ENCODE results near the gene C1orf159.

The C1orf159 gene

GRCh38 chr1:1162597-1163537 is 47.0 kb upstream of the C1orf159 start:
- no peak overlapping the region for H3K4me3 ChIP-seq
- no peaks in the 10 kb centered on the region for H3K36me3 ChIP-seq
- no peak for DNase-seq
- TF ChIP-seq, protein P1, sequence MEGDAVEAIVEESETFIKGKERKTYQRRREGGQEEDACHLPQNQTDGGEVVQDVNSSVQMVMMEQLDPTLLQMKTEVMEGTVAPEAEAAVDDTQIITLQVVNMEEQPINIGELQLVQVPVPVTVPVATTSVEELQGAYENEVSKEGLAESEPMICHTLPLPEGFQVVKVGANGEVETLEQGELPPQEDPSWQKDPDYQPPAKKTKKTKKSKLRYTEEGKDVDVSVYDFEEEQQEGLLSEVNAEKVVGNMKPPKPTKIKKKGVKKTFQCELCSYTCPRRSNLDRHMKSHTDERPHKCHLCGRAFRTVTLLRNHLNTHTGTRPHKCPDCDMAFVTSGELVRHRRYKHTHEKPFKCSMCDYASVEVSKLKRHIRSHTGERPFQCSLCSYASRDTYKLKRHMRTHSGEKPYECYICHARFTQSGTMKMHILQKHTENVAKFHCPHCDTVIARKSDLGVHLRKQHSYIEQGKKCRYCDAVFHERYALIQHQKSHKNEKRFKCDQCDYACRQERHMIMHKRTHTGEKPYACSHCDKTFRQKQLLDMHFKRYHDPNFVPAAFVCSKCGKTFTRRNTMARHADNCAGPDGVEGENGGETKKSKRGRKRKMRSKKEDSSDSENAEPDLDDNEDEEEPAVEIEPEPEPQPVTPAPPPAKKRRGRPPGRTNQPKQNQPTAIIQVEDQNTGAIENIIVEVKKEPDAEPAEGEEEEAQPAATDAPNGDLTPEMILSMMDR (IDR thresholded peaks at IDR 0.05), result no peak
- H3K27me3 ChIP-seq, result peaks cover 3 to 64% of the 10 kb centered on the region in 2 donors
- no peaks in the 10 kb centered on the region for H3K9me3 ChIP-seq
- peaks cover 0 to 14% (median 8%) of the 10 kb centered on the region in 4 donors for H3K4me1 ChIP-seq
- intact Hi-C loops (cut with DNase I; ENCODE audit: low total_unique reads), result no loop called here
- no peak overlapping the region for H3K27ac ChIP-seq

- Histone ChIP-seq H3K27ac (no peak overlapping the region), H3K9me3 (no peaks in the 10 kb centered on the region), H3K36me3 (no peaks in the 10 kb centered on the region), H3K27me3 (peaks cover 3 to 52% of the 10 kb centered on the region in 2 donors), H3K4me1 (peaks cover 0 to 17% (median 8%) of the 10 kb centered on the region in 4 donors), H3K4me3 (no peak overlapping the region)
- intact Hi-C loops (cut with DNase I; ENCODE audit: low total_unique reads), result no loop called here
- TF ChIP-seq, protein P1 (IDR thresholded peaks at IDR 0.05), result no peak
- no peak for DNase-seq
Measured at GRCh38 chr1:1161683-1162079, 45.8 kb upstream of the C1orf159 start.

DNA sequence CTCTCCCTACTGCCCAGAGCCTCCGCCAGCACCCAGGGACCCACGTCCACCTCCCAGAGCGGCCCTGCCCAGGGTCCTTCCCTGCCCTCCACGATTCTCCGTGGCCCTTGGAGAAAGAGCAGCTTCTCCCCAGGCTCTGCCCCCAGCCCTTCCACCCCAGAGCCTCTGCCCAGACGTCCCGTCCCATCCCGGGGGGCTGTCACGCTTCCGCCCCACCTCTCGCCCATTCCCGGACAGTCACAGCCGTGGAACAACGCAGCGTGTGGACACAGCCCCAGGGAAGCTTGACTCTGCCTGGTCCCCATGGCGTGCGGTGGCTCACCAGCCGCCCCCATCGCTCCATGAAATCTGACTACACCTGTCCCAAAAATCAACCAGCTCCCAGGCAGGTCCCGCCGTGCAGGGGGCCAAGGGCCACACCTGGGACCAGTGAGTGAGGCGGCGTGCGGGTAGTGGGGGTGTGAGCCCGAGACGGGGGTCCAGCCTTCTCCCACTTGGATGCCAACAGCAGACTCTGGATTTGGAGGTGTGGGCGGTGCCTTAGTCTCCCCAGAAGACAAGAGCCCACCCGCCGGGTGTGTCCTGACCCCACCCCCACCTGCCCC is 45.3 kb upstream of the C1orf159 start:
- no peak for DNase-seq
- Histone ChIP-seq H3K36me3 (no peaks in the 10 kb centered on the region), H3K4me3 (no peak overlapping the region), H3K27ac (no peak overlapping the region), H3K27me3 (peaks cover 3 to 47% of the 10 kb centered on the region in 2 donors), H3K4me1 (peaks cover 0 to 17% (median 8%) of the 10 kb centered on the region in 4 donors), H3K9me3 (no peaks in the 10 kb centered on the region)
- intact Hi-C loops (cut with DNase I; ENCODE audit: low total_unique reads), result no loop called here
- TF ChIP-seq, protein P1 (IDR thresholded peaks at IDR 0.05), result no peak

DNA sequence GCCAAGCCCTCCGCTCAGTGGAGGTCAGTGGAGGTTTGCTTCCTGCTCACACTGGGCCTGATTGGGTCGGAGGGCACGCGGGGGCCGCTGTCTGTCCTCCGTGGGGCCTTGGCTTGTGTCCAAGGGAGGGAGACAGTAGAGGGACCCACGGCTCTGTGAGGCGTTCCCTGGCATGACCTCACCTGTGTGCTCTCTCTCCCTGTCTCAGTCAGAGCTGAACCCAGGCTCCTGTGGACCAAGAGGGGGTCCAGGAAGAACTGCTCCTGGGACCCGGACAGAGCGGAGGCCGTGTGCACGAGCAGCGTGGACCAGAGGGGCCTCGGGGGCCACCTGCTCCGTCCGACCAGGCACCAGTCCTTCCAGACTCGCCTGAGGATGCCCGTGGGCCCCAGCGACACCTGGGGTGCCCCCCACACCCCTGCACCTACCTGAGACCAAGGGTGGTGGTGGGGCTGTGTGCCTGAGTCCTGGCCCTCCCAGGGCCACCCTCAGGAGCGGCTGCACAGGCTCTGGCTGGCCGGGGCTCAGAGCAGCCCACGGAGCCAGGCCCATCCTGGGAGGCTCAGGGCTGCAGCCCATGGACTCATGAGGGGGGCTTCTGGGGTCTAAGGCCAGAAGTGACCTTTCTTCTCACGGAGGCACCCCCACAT is 44.5 kb upstream of the C1orf159 start:
- Histone ChIP-seq H3K27ac (no peak overlapping the region), H3K36me3 (no peaks in the 10 kb centered on the region)
- intact Hi-C loops (cut with DNase I; ENCODE audit: low total_unique reads), result no loop called here

More for the DNA sequence above, 44.5 kb upstream of the C1orf159 start:
- H3K9me3 ChIP-seq, result no peaks in the 10 kb centered on the region
- no peak overlapping the region for H3K4me3 ChIP-seq
- peaks cover 3 to 40% of the 10 kb centered on the region in 2 donors for H3K27me3 ChIP-seq
- TF ChIP-seq, protein P1 (IDR thresholded peaks at IDR 0.05), result no peak
- peaks cover 0 to 17% (median 8%) of the 10 kb centered on the region in 4 donors for H3K4me1 ChIP-seq
- no peak for DNase-seq

Measured in tibial artery (tissue), 4 donors.